Measurements from ENCODE around the gene MYO3B.

- no peak for TF ChIP-seq POLR2A (IDR thresholded peaks at IDR 0.05; ENCODE audit: extremely low read depth, insufficient read length)
- TF ChIP-seq, protein P1, sequence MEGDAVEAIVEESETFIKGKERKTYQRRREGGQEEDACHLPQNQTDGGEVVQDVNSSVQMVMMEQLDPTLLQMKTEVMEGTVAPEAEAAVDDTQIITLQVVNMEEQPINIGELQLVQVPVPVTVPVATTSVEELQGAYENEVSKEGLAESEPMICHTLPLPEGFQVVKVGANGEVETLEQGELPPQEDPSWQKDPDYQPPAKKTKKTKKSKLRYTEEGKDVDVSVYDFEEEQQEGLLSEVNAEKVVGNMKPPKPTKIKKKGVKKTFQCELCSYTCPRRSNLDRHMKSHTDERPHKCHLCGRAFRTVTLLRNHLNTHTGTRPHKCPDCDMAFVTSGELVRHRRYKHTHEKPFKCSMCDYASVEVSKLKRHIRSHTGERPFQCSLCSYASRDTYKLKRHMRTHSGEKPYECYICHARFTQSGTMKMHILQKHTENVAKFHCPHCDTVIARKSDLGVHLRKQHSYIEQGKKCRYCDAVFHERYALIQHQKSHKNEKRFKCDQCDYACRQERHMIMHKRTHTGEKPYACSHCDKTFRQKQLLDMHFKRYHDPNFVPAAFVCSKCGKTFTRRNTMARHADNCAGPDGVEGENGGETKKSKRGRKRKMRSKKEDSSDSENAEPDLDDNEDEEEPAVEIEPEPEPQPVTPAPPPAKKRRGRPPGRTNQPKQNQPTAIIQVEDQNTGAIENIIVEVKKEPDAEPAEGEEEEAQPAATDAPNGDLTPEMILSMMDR (IDR thresholded peaks at IDR 0.05; ENCODE audit: low read depth, low read length) = no peak
These were observed 99.1 kb downstream of the MYO3B start for GRCh38 chr2:170276925-170277629.

All from NB4 (cell line).